GM19193 (cell line): ENCODE data around the gene LRTM2.

ENCODE experiments used
- POLR2A ChIP-seq: IDR thresholded peaks from 4 replicates; pipeline ENCODE4 v1.6.1; 2011; ENCODE audit not compliant: insufficient read depth, insufficient read length; ENCODE audit errors: extremely low read depth

LRTM2 gene

DNA sequence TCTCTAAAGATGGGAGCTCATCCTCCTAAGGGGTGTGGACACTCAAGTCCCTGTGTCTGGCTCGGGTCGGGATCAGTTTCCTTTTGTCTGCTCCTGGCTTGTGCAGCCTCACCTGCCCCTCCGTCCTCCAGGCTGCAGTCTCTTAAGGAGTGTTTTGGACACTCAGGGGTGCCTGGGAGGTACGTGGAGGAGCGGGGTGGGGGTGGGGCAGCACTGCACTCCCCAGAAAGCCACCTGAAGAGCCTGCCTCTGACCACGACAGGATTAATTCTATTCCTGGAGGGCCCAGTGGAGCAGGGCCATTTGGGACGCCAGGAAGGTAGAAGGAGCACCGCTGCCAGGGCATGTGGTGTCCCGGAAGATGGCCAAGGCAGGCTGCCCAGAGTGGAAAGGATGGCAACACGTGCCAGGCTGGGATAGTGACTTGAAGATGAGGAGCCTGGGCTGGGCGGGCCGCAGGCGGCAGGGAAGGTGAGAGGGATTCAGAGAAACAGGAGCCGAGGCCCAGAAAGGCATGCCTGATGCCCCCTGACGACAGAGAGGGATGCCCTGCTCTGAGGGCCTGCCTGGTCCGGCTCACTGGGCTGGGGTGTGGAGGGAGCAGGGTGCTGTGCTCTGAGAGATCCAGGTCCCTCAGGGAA lies 14.8 kb upstream of the LRTM2 start:
- no peak for TF ChIP-seq POLR2A

DNA sequence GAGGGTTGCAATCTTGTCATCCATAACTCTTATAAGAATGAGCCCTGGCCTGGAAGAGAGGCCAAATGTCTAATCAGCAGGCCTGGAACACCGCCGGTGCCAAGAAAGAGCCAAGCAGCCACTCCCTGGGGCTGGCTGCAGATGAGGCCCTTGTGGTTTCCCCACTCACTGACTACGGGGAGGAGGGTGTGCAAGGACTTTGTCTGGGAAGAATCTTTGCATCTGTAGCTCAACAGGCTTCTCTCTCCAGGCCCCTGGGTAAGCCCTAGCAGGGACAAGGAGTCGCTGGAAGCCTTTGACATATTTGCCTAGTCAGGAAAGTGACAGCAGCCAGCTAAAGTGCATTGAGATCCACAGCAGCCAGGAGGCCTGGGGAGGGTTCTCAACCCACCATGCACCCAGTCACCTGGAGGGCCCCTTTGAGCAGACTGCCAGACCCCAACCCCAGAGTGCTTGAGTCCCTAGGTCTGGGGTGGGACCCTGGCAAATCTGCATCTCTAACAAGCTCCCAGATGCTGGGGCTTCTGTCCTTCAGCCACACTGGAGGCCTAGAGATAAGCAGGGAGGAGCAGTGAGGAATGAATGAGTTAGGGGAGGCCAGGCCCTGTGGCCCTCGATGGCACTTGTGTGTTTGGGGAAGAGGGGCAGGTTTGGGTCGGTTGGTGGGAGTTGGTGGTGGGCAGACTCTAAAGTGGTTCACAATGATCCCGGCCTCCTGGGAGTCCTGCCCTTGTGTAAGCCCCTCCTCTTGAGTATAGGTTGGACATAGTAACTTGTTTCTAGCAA lies 13.9 kb upstream of the LRTM2 start:
- no peak for TF ChIP-seq POLR2A

DNA sequence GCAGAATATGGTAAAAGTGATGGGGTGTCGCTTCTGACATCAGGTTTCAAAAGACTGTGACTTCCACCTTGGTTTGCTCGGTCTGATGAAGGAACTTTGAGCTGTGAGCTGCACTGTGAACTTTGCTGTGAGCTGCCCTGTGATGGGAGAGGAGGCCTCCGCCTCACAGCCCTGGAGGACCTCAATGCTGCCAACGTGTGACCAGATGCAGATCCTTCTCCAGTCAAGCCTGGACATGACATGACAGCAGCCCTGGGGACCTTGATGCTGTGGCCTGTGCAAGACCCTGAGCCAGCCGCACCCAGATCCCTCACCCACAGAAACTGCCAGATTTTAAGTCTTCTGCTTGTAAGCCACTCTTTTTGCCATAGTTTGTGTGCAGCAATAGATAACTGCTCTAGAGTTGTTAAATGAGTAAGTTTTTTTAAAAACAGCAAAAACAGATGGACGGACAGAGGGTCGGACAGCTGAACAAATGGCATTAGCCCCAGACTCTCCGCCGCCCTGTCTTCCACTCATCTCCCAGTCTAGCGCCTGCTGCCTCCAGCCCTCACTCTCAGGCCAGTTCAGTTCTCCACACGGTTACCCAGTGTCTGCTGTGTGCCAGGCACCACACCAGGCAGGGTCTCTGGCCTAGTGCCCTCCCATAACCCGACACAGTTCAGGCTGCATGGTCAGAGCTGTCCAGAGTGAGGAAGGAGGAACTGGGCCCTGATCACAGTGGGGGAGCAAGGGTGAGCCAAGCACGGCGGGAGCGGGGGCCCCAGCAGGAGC lies 13.1 kb upstream of the LRTM2 start:
- TF ChIP-seq POLR2A: no peak

DNA sequence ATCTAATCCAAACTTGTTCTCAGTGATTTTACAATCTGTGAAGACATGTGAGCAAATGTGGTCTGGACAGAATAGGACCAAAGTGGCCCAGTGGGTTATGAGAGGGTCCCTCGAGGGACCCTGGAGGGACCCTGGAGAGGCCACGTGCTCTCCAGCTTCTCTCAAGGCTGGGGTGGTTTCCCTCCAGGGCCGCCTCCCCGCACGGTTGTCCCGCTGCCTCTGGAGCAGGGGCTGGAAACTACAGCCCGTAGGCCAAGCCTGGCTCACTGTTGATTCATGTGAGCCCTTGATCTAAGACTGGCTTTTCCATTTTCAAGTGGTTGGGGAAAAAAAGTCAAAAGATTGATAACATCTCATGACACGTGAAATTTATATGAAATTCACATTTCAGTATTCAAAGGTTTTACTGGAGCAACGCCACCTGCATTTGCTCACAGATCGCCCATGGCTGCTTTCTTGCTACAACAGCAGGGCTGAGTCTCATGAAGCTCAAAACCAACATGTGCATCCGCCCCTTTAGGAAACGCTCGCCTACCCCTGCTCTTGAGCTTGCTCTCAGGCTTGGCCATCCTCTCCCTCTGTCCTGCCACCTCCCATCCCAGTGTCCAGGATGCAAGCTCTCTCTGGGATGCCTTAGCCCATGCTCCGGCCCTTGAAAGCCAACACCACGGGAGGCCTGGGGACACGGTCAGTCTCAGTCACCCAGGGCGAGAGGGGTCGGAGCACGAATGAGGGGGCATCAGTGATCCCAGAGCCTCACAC lies 12.1 kb upstream of the LRTM2 start:
- no peak for TF ChIP-seq POLR2A

DNA sequence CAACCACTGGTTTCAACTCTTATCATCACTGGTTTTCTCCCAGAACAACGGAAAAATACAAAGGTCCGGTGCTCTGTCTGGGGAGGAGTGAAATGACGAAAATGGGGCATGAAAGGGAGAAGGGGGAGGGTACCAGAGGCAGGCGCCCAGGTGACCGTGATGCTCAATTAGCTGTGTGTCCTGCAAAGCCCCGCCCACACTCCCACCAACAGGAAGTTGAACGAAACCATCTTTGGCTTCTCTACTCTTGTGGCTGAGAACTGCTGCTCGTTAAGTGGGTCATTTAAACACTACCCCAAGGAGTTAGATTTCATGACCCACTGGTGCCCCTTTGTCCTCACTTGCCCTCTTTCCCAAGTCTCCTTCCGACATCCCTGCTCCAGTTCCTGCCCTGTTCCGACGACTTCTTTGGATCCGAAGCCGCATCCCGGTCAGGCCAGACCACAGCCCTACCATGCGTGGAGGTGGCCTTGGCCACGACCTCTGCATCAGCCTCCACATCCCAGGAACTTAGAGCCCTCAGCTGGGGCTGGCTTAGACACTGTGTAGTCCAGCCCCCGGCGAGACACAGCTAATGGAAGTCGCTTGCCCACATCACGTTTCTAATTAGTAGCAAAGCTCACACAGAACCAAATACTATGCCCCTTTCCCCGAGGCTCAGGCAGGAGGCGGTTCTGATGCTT lies 11.4 kb upstream of the LRTM2 start:
- no peak for TF ChIP-seq POLR2A

DNA sequence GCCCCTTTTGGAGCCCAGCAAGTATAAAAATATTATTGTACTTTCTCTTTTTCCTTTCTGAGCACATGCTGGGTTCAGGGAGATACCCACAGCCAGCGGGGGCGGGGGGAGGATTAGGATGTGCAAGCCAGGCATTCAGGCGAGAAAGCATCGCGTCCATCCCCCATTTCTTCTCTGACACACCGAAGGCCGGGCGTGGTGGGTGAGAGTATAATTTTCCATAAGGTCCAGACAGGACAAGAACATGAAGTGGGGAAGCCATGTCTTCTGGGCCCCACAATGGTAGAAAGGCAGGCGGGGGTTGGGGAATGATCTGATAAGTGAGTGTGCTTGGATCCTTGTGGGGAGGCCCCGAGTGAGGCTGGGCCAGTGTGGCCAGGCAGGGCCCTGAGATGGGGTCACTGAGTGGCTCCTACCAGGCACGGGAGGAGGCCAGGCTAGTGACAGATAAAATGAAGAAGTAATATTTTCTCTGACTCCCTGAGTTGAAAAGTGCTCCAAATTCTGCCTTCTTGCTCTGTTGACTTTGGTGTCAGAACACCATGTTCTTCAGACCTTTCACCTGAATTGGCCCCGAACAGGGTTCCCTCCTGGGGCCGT lies 10.7 kb upstream of the LRTM2 start:
- no peak for TF ChIP-seq POLR2A

DNA sequence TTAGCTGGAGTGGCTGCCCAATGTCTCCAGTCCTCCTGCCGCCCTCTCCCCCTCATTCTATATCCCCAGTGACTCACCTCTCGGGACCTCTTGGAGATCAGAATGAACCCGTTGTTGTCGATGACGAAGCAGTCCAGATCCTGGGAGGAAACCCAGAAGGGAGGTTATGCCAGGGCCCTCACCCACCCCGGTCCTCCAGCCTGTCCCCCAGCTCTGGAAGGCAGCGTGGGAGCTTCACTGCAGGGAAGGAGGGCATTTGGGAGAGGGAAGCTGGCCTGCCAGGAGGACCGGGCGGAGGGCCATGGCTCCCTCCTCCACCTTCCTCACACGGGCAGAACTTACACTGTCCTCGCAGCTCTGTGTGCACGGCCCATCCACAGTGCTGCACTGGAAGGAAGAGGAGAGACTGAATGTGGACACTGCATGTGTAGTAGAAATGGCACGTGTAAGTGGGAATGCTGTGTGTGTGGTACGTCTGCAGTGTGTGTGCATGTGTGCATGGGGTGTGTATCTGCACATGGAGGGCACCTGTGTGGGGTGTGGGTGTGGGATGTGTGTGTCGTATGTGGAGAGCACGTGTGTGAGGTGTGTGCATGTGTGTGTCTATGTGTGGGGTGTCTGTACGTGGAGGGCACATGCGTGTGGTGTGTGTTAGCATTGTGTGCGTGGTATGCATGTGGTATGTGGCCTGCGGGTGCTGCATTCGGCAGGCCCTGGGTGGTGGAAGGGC lies 10.0 kb upstream of the LRTM2 start:
- TF ChIP-seq POLR2A: no peak

DNA sequence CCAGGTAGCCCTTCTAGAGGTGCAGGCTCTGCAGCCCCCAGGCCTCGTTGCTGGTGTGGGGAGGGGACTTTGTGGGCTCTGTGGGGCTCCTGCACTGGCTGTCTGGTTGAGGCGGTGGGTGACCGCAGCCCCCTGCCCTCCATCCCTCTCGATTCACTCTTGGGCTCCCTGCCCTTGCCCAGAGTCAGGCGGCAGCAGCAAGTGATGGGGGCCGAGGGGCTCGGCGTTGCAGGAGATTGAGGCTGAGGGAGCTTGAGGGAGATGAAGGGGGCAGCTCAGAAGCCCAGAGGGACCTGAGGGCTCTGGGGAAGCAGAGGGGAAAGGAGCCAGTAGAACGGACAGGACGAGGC lies 9.5 kb upstream of the LRTM2 start:
- no peak for TF ChIP-seq POLR2A

DNA sequence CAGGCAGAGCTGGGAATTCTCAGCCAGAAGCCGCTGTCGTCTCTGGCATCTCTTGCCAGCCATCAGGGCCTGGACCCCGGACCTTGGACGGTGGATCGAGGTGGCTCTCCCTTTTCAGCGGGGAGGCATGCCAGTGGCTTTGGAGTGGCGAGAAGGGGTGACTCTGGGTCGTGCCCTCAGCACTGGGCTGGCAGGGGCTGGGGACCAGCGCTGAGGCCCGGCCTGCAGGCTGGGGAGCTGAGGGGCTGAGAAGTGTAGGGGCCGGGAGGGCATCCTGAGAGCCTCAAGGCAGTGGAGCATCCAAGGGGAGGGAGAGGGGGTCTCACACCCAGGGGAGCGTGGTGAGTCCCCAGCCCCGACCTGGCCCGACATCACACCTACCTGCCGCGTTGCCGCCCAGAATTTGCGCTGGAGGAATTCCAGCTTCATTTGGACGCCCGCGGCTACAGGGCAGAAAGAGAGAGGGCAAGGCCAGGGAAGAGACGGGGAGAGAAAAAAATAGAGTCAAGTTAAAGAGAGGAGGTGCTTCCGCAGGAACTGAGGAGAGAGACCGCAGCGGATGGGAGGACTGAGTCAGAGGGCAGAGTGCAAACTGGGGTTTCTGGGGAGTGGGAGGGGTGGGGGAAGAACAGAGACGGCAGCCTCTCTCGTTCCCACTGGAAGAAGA lies 9.0 kb upstream of the LRTM2 start:
- no peak for TF ChIP-seq POLR2A

DNA sequence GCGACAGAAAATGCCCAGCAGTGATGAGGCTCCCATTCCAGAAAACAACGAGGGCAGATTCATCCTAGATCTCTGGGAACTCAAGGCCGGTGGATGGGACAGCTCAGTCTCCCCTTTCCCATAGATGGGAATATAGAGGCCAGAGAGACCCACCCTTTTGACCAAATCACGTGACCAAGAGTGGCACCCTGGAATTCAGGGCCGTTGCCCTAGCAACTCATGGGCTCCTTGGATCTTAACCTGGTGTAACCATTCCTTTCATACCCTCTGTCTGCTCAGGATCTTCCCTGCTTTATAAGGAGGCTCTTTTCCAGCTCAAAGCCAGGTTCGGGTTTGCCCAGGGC lies 8.4 kb upstream of the LRTM2 start:
- no peak for TF ChIP-seq POLR2A

DNA sequence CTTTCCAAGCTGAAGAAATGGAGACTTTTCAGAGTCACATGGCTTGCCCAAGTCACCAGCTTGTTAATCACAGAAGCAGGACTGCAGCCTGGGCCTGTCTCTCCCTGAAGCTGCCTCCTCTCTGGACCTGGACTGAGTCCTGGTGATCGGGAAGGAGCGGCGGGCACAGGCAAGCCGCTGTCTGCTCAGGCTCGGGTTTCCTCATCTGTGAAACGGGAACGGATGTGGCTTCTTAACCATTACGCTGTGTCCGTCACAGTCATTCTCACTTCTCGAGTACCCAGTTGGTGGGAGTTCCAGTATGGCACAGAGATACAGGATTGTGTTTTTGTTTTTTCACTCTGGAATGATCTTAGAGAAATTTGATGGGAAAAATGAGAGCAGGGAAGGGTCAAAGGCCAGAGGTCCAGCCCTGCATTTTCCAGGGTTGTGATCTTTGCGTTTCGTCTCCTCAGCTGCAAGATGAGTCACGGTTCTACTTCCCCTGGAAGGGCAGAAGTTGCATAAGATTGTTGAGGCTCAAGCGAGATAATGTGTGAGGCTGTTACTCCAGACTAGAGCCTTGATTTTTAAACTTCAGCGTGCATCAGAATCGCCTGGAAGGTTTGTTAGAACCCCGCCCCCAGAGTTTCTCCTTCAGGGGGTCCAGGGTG lies 7.6 kb upstream of the LRTM2 start:
- TF ChIP-seq POLR2A: no peak

DNA sequence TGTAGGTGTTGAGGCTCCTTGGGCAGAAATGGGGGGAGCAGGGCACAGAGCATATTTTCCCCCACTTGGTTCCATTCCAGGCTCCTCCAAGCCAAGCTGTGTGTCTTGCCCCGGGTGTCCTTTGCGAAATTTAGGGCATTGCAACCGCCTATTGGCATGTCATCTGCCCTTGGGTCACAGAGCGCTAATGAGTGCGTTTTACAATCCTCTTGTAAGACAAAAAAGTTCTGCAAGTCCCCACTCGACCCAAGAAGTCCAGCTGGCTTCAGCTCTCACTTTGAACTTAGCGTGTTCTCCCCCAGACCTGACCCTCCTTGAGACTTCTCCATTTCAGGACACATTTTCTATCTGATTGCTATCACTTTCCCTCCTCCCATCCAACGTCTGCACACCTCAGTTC lies 6.1 kb upstream of the LRTM2 start:
- no peak for TF ChIP-seq POLR2A

DNA sequence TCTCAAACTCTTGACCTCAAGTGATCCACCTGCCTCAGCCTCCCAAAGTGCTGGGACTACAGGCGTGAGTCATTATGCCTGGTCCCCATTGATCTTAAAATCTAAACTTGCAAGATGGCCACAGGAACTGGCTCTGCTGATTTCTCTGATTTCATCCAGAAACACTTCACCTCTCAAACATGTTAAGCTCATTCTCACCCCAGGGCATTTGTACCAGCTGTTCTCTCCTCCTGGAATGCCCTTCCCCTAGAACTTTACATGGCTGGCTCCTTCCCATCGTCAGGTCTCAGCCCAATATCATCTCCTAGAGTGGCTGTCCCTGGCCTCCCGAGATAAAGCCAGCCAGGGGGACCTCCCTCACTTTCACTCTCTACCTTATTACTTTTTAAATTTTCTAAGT lies 5.3 kb upstream of the LRTM2 start:
- no peak for TF ChIP-seq POLR2A
